Astrocyte (in vitro differentiated cells and primary cell): Measurements from ENCODE around the gene TOP1. TPM values are rescaled to one million over a fixed set of nuclear protein-coding genes. Genes with fewer than 3 reads are reported as not detected.

Source experiments
- DNase-seq: peaks from one replicate; pipeline ENCODE4 v3.0.0-alpha.2; 2010; ENCODE audit warnings: low read depth
- FAIRE-seq: peaks from 2 replicates; lab custom pipeline; 2011; peaks lifted over from hg19 to GRCh38; lab: Jason Lieb, UNC
- H2AFZ ChIP-seq: 2 replicates; pipeline ENCODE4 v1.6.0; 2012; ENCODE audit warnings: low read depth, low read length, inconsistent platforms
- H3K27ac ChIP-seq: 2 replicates; pipeline ENCODE4 v1.5.1; 2011; ENCODE audit warnings: low read depth, low read length, inconsistent platforms
- H3K27me3 ChIP-seq: 2 replicates; pipeline ENCODE4 v1.6.0; 2011; ENCODE audit warnings: low read length, inconsistent platforms; ENCODE audit not compliant: insufficient read depth
- H3K36me3 ChIP-seq: 2 replicates; pipeline ENCODE4 v1.5.1; 2011; ENCODE audit warnings: low read length, inconsistent platforms; ENCODE audit not compliant: insufficient read depth
- H3K4me1 ChIP-seq: 2 replicates; pipeline ENCODE4 v1.5.1; 2011; ENCODE audit warnings: low read length, inconsistent platforms; ENCODE audit not compliant: insufficient read depth
- H3K4me2 ChIP-seq: 2 replicates; pipeline ENCODE4 v1.6.0; 2012; ENCODE audit warnings: low read length, inconsistent platforms
- H3K4me3 ChIP-seq: 2 replicates; pipeline ENCODE4 v1.5.1; 2011; ENCODE audit warnings: low read depth, mild to moderate bottlenecking, low read length, inconsistent platforms; ENCODE audit not compliant: insufficient read depth
- H3K79me2 ChIP-seq: 2 replicates; pipeline ENCODE4 v1.6.0; 2012; ENCODE audit warnings: mild to moderate bottlenecking, low read length, inconsistent platforms; ENCODE audit not compliant: insufficient read depth
- H3K9ac ChIP-seq: 2 replicates; pipeline ENCODE4 v1.6.0; 2012; ENCODE audit warnings: mild to moderate bottlenecking, low read length, inconsistent platforms
- H3K9me3 ChIP-seq: 2 replicates; pipeline ENCODE4 v1.5.1; 2012; ENCODE audit warnings: low read depth, mild to moderate bottlenecking, low read length, inconsistent platforms; ENCODE audit not compliant: insufficient read depth
- H4K20me1 ChIP-seq: 2 replicates; pipeline ENCODE4 v1.6.0; 2012; ENCODE audit warnings: low read length, inconsistent platforms; ENCODE audit not compliant: insufficient read depth
- H3K27ac Mint-ChIP-seq: one replicate; pipeline ENCODE4 v1.8.0; 2021; ENCODE audit warnings: mild to moderate bottlenecking, mixed read lengths; ENCODE audit not compliant: unreplicated experiment
- H3K27me3 Mint-ChIP-seq: one replicate; pipeline ENCODE4 v1.8.0; 2021; ENCODE audit warnings: low read depth, mixed read lengths; ENCODE audit not compliant: unreplicated experiment
- H3K36me3 Mint-ChIP-seq: one replicate; pipeline ENCODE4 v1.8.0; 2021; ENCODE audit warnings: low read depth, mixed read lengths; ENCODE audit not compliant: unreplicated experiment
- H3K4me1 Mint-ChIP-seq: one replicate; pipeline ENCODE4 v1.8.0; 2021; ENCODE audit warnings: low read depth, mixed read lengths; ENCODE audit not compliant: unreplicated experiment
- H3K4me3 Mint-ChIP-seq: one replicate; pipeline ENCODE4 v1.8.0; 2021; ENCODE audit warnings: mild to moderate bottlenecking, moderate library complexity, mixed read lengths; ENCODE audit not compliant: unreplicated experiment
- H3K9me3 Mint-ChIP-seq: one replicate; pipeline ENCODE4 v1.8.0; 2021; ENCODE audit warnings: mild to moderate bottlenecking, mixed read lengths; ENCODE audit not compliant: unreplicated experiment
- EZH2 ChIP-seq: IDR thresholded peaks from 2 replicates; pipeline ENCODE4 v1.6.1; 2012; ENCODE audit warnings: mild to moderate bottlenecking, low read length, inconsistent platforms; ENCODE audit not compliant: insufficient read depth
- total RNA-seq: library from RNA; stranded (reverse); gene quantifications from 2 replicates; pipeline ENCODE4 v1.2.1, GENCODE V29; 2021
- TF ChIP-seq, protein P1 (sequence below): IDR thresholded peaks from 2 replicates; pipeline ENCODE4 v1.5.1; 2011; ENCODE audit warnings: low read depth, mild to moderate bottlenecking, inconsistent platforms, low read length, moderate library complexity; ENCODE audit not compliant: insufficient read depth

The TOP1 gene
- total RNA-seq, 1 donor from 2014 or later = 63.5 TPM

DNA sequence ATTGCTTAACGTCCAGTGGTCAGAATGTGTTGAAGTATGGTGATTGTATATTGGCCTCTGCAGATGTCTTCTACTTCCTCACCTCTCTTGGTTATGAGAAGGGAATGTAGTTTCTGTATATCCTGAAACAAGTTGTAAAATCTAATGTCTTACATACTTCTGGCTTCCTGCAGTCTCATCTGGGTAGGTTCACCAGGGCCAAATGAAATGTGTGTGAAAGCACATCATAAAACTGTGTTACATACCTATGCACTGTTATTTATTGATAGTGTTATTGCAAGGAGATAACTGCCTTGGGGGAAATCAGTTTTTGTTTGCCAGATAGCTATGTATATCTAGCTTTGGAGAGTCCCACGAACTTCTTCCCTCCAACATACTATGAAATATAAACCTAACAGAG, 73.0 kb downstream of the TOP1 start:
- H3K4me2 ChIP-seq = no peak overlapping the region
- no peaks in the 10 kb centered on the region for H3K79me2 ChIP-seq
- Mint-ChIP-seq H3K4me3 (no peak overlapping the region), H3K36me3 (peaks cover 15% of the 10 kb centered on the region), H3K9me3 (no peaks in the 10 kb centered on the region), H3K27ac (no peak overlapping the region), H3K27me3 (no peaks in the 10 kb centered on the region), H3K4me1 (peaks cover 11% of the 10 kb centered on the region)
- no peak overlapping the region for H2AFZ ChIP-seq
- H3K9me3 ChIP-seq = no peaks in the 10 kb centered on the region
- TF ChIP-seq, protein P1, sequence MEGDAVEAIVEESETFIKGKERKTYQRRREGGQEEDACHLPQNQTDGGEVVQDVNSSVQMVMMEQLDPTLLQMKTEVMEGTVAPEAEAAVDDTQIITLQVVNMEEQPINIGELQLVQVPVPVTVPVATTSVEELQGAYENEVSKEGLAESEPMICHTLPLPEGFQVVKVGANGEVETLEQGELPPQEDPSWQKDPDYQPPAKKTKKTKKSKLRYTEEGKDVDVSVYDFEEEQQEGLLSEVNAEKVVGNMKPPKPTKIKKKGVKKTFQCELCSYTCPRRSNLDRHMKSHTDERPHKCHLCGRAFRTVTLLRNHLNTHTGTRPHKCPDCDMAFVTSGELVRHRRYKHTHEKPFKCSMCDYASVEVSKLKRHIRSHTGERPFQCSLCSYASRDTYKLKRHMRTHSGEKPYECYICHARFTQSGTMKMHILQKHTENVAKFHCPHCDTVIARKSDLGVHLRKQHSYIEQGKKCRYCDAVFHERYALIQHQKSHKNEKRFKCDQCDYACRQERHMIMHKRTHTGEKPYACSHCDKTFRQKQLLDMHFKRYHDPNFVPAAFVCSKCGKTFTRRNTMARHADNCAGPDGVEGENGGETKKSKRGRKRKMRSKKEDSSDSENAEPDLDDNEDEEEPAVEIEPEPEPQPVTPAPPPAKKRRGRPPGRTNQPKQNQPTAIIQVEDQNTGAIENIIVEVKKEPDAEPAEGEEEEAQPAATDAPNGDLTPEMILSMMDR = no peak
- TF ChIP-seq EZH2 = no peak
- FAIRE-seq (no peak), DNase-seq (no peak)
- H4K20me1 ChIP-seq = peaks cover 4% of the 10 kb centered on the region
- no peak overlapping the region for H3K27ac ChIP-seq
- H3K36me3 ChIP-seq = peaks cover 77% of the 10 kb centered on the region
- no peaks in the 10 kb centered on the region for H3K4me1 ChIP-seq
- H3K4me3 ChIP-seq = no peak overlapping the region
- no peaks in the 10 kb centered on the region for H3K27me3 ChIP-seq
- no peak overlapping the region for H3K9ac ChIP-seq

DNA sequence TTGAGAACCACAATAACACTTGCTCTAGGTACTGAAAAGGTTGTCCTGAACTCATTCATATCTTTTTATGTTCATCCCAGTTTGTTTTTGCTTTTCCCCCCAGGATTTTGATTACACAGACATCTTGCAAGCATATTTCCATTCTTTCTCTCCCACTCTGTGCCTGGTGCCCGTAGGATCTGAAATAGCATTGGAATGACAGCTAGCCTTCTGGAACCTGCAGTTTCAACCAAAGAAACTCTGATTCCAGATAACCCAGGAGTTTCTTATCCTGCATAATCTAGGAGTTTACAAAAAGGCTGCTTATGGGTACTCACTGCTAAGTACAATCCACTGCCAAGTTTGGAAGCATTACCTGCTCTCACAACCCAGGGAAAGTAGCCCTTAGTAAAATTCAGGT, 79.9 kb downstream of the TOP1 start:
- no peak overlapping the region for H2AFZ ChIP-seq
- no peaks in the 10 kb centered on the region for H3K9me3 Mint-ChIP-seq
- H3K4me3 ChIP-seq = no peak overlapping the region
- H3K27me3 Mint-ChIP-seq = no peaks in the 10 kb centered on the region
- H3K4me3 Mint-ChIP-seq = no peak overlapping the region
- H3K27ac Mint-ChIP-seq = no peak overlapping the region
- no peak overlapping the region for H3K9ac ChIP-seq
- DNase-seq (no peak), FAIRE-seq (no peak)
- H3K4me2 ChIP-seq = no peak overlapping the region
- H3K9me3 ChIP-seq = no peaks in the 10 kb centered on the region
- H4K20me1 ChIP-seq = peaks cover 26% of the 10 kb centered on the region
- H3K36me3 ChIP-seq = peaks cover 41% of the 10 kb centered on the region
- no peak overlapping the region for H3K27ac ChIP-seq
- H3K27me3 ChIP-seq = no peaks in the 10 kb centered on the region
- H3K36me3 Mint-ChIP-seq = peaks cover 7% of the 10 kb centered on the region
- TF ChIP-seq, protein P1 = no peak
- no peak for TF ChIP-seq EZH2
- no peaks in the 10 kb centered on the region for H3K4me1 ChIP-seq
- H3K4me1 Mint-ChIP-seq = peaks cover 3% of the 10 kb centered on the region
- H3K79me2 ChIP-seq = no peaks in the 10 kb centered on the region

- Histone ChIP-seq H3K9me3 (no peaks in the 10 kb centered on the region), H3K79me2 (no peaks in the 10 kb centered on the region), H3K4me1 (no peaks in the 10 kb centered on the region), H3K27ac (no peak overlapping the region), H3K36me3 (peaks cover 40% of the 10 kb centered on the region), H3K4me3 (no peak overlapping the region), H4K20me1 (peaks cover 26% of the 10 kb centered on the region), H2AFZ (no peak overlapping the region), H3K9ac (no peak overlapping the region), H3K27me3 (no peaks in the 10 kb centered on the region), H3K4me2 (no peak overlapping the region)
- Mint-ChIP-seq H3K27me3 (no peaks in the 10 kb centered on the region), H3K9me3 (no peaks in the 10 kb centered on the region), H3K27ac (no peak overlapping the region), H3K4me3 (no peak overlapping the region), H3K4me1 (peaks cover 3% of the 10 kb centered on the region), H3K36me3 (peaks cover 7% of the 10 kb centered on the region)
- FAIRE-seq (no peak), DNase-seq (no peak)
- TF ChIP-seq EZH2 = no peak
- TF ChIP-seq, protein P1 = no peak
Measured at GRCh38 chr20:41110012-41110411, 81.4 kb downstream of the TOP1 start.
